ENCODE data around the gene UBE2H.
"Not testable (repeated sequence)": the region's sequence is repeated elsewhere in the genome, so short reads cannot be mapped to it uniquely, and the experiment has no call there.

DNA sequence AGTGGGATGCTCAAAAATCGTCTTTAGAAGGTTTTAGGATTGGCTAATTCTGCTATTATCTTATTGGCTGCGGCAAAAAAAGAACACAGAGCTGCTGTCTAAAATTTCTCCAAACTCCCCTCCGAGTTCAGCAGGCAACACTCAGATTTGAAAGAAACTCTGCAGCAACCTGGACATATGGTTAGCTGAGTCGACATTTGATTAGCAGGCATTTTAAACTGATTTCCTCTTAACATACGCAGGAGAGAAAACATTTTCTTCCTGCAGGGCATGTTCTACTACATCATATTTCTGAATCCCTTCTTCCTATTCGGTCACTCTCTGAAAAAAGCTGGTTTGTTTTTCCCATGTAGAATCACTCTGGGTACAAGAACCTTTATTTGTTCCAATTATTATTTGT, 119.4 kb downstream of the UBE2H start:
- not testable (repeated sequence) for TF ChIP-seq EP300 (IDR thresholded peaks at IDR 0.05)
- TF ChIP-seq, protein P1, sequence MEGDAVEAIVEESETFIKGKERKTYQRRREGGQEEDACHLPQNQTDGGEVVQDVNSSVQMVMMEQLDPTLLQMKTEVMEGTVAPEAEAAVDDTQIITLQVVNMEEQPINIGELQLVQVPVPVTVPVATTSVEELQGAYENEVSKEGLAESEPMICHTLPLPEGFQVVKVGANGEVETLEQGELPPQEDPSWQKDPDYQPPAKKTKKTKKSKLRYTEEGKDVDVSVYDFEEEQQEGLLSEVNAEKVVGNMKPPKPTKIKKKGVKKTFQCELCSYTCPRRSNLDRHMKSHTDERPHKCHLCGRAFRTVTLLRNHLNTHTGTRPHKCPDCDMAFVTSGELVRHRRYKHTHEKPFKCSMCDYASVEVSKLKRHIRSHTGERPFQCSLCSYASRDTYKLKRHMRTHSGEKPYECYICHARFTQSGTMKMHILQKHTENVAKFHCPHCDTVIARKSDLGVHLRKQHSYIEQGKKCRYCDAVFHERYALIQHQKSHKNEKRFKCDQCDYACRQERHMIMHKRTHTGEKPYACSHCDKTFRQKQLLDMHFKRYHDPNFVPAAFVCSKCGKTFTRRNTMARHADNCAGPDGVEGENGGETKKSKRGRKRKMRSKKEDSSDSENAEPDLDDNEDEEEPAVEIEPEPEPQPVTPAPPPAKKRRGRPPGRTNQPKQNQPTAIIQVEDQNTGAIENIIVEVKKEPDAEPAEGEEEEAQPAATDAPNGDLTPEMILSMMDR (IDR thresholded peaks at IDR 0.05), result not testable (repeated sequence)
